ENCODE measurements around the gene CCDC134. TPM values are rescaled to one million over a fixed set of nuclear protein-coding genes. Genes with fewer than 3 reads are reported as not detected.

Gene CCDC134
- total RNA-seq, 1 donor from 2014 or later: 13.2 TPM

GRCh38 chr22:41823797-41824196, 23.3 kb downstream of the CCDC134 start:
- DNase-seq (no peak), ATAC-seq (ENCODE audit: low read depth) (no peak)
- Mint-ChIP-seq H3K9me3 (no peaks in the 10 kb centered on the region), H3K4me1 (peaks cover 8% of the 10 kb centered on the region), H3K27me3 (no peaks in the 10 kb centered on the region), H3K4me3 (no peak overlapping the region), H3K36me3 (ENCODE audit: low read depth) (peaks cover 23% of the 10 kb centered on the region), H3K27ac (no peak overlapping the region)
- intact Hi-C loops (cut with micrococcal nuclease): loop anchor here (1.0 to 5.0 kb wide), 3 partner anchors 9 to 614 kb away; no protein-coding TSS in a partner anchor
- CTCF ChIA-PET: interaction anchor here (0.6 to 1.4 kb wide), 2 partner anchors 9 to 117 kb away, joined by 3 to 5 read pairs; partner anchors contain the start of gene SREBF2
- TF ChIP-seq, protein P1, sequence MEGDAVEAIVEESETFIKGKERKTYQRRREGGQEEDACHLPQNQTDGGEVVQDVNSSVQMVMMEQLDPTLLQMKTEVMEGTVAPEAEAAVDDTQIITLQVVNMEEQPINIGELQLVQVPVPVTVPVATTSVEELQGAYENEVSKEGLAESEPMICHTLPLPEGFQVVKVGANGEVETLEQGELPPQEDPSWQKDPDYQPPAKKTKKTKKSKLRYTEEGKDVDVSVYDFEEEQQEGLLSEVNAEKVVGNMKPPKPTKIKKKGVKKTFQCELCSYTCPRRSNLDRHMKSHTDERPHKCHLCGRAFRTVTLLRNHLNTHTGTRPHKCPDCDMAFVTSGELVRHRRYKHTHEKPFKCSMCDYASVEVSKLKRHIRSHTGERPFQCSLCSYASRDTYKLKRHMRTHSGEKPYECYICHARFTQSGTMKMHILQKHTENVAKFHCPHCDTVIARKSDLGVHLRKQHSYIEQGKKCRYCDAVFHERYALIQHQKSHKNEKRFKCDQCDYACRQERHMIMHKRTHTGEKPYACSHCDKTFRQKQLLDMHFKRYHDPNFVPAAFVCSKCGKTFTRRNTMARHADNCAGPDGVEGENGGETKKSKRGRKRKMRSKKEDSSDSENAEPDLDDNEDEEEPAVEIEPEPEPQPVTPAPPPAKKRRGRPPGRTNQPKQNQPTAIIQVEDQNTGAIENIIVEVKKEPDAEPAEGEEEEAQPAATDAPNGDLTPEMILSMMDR (IDR thresholded peaks at IDR 0.05): no peak
- POLR2A ChIA-PET: interaction anchor here (11.0 kb wide), 1 partner anchor 114 kb away, joined by 221 read pairs; no protein-coding TSS in a partner anchor

- ChIA-PET POLR2A (interaction anchor here (0.6 to 11.0 kb wide), 4 partner anchors 11 to 121 kb away, joined by 3 to 221 read pairs (median 4); partner anchors contain the start of gene CENPM), CTCF (interaction anchor here (1.5 to 1.7 kb wide), 2 partner anchors 32 to 115 kb away, joined by 6 read pairs; no protein-coding TSS in a partner anchor)
- Mint-ChIP-seq H3K9me3 (no peaks in the 10 kb centered on the region), H3K4me3 (no peak overlapping the region), H3K4me1 (peaks cover 19% of the 10 kb centered on the region), H3K27ac (no peak overlapping the region), H3K27me3 (no peaks in the 10 kb centered on the region), H3K36me3 (ENCODE audit: low read depth) (peaks cover 14% of the 10 kb centered on the region)
- ATAC-seq (ENCODE audit: low read depth) (no peak), DNase-seq (no peak)
- intact Hi-C loops (cut with micrococcal nuclease): no loop called here
- TF ChIP-seq, protein P1 (IDR thresholded peaks at IDR 0.05): no peak
These were observed 24.9 kb downstream of the CCDC134 start for GRCh38 chr22:41825376-41825775.

DNA sequence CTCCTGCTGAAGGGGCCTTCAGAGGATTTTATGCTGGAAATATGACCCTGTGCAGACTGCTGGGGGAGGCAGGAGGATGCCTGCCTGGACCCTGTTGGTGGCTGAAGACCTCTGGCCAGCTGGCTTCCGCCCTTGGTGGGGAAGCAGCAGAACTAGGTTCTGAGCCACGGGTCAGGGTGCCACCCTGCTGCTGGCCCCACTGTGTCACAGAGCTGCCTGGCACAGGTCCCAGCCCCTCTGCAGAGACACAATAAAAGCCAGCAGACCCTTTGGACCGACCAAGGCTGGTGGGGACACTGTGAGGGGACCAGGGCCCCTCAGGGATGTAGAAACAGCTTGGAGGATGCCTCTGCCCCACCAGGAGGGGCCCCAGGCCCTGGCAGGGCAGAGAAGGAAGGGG, 25.5 kb downstream of the CCDC134 start:
- Mint-ChIP-seq H3K4me1 (peaks cover 23% of the 10 kb centered on the region), H3K9me3 (no peaks in the 10 kb centered on the region), H3K27me3 (no peaks in the 10 kb centered on the region), H3K36me3 (ENCODE audit: low read depth) (peaks cover 14% of the 10 kb centered on the region), H3K4me3 (no peak overlapping the region), H3K27ac (no peak overlapping the region)
- ChIA-PET CTCF (interaction anchor here (1.5 to 1.7 kb wide), 2 partner anchors 31 to 115 kb away, joined by 6 read pairs; no protein-coding TSS in a partner anchor), POLR2A (interaction anchor here (1.2 to 11.0 kb wide), 5 partner anchors 10 to 130 kb away, joined by 3 to 221 read pairs (median 4); partner anchors contain the start of genes CCDC134 and CENPM)
- ATAC-seq (ENCODE audit: low read depth) (no peak), DNase-seq (no peak)
- TF ChIP-seq, protein P1 (IDR thresholded peaks at IDR 0.05): no peak
- intact Hi-C loops (cut with micrococcal nuclease): no loop called here

GRCh38 chr22:41826430-41827383, 26.2 kb downstream of the CCDC134 start:
- no peak for ATAC-seq (ENCODE audit: low read depth)
- Mint-ChIP-seq H3K4me1 (peaks cover 30% of the 10 kb centered on the region), H3K4me3 (no peak overlapping the region), H3K27me3 (no peaks in the 10 kb centered on the region), H3K27ac (peak overlapping the region; percentile 41), H3K9me3 (no peaks in the 10 kb centered on the region), H3K36me3 (ENCODE audit: low read depth) (peaks cover 14% of the 10 kb centered on the region)
- intact Hi-C loops (cut with micrococcal nuclease): no loop called here
- TF ChIP-seq, protein P1 (IDR thresholded peaks at IDR 0.05): no peak
- POLR2A ChIA-PET: interaction anchor here (1.2 to 11.0 kb wide), 5 partner anchors 26 to 129 kb away, joined by 3 to 221 read pairs (median 6); partner anchors contain the start of genes CCDC134, CENPM and TNFRSF13C
- no peak for DNase-seq
- CTCF ChIA-PET: interaction anchor here (1.1 to 4.8 kb wide), 4 partner anchors 31 to 129 kb away, joined by 4 to 32 read pairs (median 6); no protein-coding TSS in a partner anchor

All from activated B cell treated with CpG ODN at 0.5 μM for 24 hours (primary cell).